ENCODE measurements around the gene REL.

DNA sequence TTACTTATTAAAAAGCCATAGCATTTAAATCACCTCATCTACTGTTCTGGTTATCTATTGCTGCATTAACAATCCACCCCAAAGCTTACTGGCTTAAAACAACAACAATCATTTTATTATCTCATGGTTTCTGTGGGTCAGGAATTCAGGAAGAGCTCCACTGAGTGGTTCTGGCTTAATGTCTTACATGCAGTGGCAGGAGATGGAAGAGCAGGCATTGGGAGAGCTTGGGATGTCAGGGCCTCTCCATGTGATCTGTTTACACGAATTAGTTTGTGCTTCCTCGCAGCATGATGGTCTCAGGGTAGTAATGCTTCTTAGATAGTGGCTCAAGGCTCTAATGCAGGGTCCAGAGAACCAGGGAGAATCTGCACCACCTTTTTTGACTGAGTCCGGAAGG is 14.4 kb upstream of the REL start:
- TF ChIP-seq CTCF (IDR thresholded peaks at IDR 0.05) = no peak
- TF ChIP-seq POLR2A (IDR thresholded peaks at IDR 0.05) = no peak
- no peak for TF ChIP-seq POLR2AphosphoS5 (IDR thresholded peaks at IDR 0.05)

Data from prostate gland (tissue), 2 donors.